KBM-7 (cell line): Measurements from ENCODE around the gene PGBD5.

Source experiments
- DNase-seq: peaks from one replicate; pipeline ENCODE4 v3.0.0-alpha.2; 2015
- in situ Hi-C: fragments of 300-500 bp; cut with MboI; formaldehyde crosslinking; loops from 2 replicates; pipeline ENCODE4 v1.14.3; 2020; ENCODE audit warnings: low sequenced_read_pairs, low pct_unique_long_range_greater_than_20kb, mixed read lengths

The PGBD5 gene

GRCh38 chr1:230401101-230401500, 25.0 kb downstream of the PGBD5 start:
- in situ Hi-C loops: no loop called here
- DNase-seq: no peak

DNA sequence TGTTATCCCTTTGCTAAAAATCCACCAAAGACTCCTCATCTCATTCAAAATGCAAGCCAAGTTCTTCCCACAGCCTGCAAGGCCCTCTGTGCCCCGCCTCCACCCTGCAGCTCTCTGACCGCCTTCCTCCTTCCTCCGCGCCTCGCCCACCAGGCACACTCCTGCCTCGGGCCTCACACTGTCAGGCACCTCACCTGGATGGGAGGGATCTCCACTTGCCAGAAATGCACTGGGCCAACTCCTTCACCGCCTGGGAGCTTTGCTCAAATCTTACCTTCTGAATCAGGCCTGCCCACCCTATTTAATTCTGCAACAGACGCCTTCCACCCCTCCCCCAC, 26.2 kb downstream of the PGBD5 start:
- in situ Hi-C loops: no loop called here
- no peak for DNase-seq

DNA sequence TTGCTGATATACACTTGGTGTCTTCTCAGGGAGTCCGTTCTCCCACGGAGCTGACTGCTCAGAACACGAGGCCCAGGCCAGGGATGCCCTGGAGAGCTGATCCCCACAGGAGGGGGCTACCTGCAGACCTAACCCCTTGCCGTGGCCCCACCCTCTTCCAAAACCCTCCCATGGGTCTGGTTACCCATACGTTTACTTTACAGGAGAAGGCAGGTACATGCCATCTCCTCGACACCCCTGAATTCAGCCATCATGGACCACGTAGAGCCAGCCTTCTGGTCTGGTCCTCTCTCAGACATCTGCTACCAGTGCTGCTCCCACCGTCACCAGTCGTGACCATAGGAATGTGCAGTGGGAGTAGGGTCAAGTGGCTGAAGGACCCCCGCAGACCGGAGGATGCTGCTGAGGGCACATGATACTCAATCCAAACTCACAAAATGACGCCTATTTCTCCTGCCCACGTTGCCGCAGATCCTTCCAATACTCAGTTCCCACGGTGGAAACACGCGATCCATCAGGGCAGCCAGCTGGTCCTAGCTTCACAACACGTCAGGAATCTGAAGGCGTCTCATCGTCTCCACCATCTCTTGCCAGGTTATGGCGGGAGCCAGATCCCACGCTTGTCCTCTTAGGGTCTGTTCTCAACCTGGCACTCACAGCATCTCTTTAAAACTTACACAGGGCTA, 26.7 kb downstream of the PGBD5 start:
- in situ Hi-C loops: no loop called here
- no peak for DNase-seq

DNA sequence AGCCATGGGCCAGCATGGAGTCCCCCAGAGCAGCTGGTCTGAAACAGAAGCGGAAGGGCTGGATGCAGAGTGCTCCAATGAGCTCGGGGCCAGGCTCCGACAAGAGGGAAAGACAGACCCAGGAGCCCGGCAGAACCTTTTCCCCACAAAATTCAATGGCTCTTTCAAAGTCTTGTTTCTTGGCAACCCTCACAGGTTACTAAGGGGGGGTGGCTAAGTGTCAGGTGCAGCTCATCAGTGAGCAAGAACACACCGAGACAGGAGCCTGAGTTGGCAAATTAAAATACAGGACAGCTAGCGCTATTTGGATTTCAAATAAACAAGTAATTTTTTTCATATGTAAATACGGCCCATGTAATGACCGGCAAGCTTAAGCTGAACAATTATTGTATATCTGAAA, 27.3 kb downstream of the PGBD5 start:
- in situ Hi-C loops: no loop called here
- no peak for DNase-seq

GRCh38 chr1:230396966-230397365, 29.2 kb downstream of the PGBD5 start:
- DNase-seq: no peak
- in situ Hi-C loops: no loop called here

DNA sequence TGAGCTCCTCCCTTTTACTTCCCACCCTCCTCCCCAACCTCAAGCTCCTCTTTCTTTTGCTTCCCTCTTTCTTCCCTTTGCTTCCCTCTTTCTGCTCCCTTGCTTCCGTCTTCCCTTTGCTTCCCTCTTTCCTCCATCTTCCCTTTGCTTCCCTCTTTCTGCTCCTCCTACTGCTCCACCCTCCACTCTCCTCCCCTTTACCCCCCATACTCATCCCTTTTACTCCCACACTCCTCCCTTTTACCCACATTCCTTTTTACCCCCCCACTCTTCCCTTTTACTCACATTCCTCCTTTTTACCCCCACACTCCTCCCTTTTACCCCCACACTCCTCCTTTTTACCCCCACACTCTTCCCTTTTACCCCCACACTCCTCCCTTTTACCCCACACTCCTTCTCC, 30.2 kb downstream of the PGBD5 start:
- in situ Hi-C loops: no loop called here
- DNase-seq: no peak

DNA sequence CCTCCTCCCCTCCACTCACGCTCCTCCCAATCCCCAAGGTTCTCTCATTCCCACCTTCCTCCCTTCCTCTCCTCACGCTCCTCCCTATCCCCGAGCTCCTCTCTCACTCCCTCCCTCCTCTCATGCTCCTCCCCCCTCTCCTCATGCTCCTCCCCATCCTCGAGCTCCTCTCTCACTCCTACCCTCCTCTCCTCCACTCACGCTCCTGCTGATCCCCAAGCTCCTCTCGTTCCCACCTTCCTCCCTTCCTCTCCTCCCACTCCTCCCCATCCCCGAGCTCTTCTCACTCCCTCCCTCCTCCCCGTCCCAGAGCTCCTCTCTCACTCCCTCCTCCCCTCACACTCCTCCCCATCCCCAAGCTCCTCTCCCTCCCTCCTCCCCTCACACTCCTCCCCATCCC, 31.4 kb downstream of the PGBD5 start:
- no peak for DNase-seq
- in situ Hi-C loops: no loop called here

GRCh38 chr1:230394134-230394533, 32.0 kb downstream of the PGBD5 start:
- in situ Hi-C loops: no loop called here
- no peak for DNase-seq

GRCh38 chr1:230393722-230394121, 32.4 kb downstream of the PGBD5 start:
- DNase-seq: no peak
- in situ Hi-C loops: no loop called here

- no peak for DNase-seq
These were observed 33.1 kb downstream of the PGBD5 start for GRCh38 chr1:230392920-230393521.

DNA sequence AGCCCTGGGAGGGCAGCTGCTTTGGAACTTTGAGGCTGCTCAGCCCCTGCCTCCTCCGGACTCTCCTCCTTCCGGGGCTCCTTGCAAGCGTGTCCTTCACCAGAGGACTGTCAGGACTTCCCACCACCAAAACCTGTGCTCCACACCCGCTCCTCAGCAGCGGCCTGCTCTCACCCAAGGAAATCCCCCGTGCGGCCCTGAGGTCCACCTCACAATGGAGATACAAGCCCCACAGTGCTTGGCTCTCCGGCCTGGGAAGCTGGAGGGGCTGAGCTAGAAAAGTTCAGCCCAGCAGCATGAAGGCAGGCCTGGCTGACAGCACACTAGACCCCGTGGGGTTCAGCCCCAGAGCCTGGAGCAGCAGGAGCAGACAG, 33.6 kb downstream of the PGBD5 start:
- in situ Hi-C loops: no loop called here
- DNase-seq: no peak

More at GRCh38 chr1:230392920-230393521, 33.1 kb downstream of the PGBD5 start:
- in situ Hi-C loops: no loop called here

GRCh38 chr1:230391776-230392535, 34.2 kb downstream of the PGBD5 start:
- no peak for DNase-seq
- in situ Hi-C loops: no loop called here

DNA sequence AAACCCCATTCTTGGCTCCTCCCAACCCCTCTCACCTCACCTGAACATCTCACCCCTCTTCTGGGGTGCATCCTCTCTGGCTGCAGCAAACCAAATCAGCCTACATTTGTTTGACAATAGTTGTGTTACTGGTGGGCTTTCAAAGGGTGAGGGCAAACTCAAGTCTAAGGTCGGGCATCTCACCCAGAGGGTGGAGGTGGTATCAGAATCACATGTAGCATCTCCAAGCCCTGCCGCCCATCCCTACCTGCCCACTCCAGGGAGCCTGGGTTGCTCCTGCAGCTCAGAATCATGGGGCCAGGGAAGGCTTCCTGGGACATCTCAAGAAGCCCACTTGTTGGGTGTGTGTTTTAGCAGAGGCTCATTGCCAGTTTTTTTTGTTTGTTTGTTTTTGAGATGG, 35.8 kb downstream of the PGBD5 start:
- in situ Hi-C loops: no loop called here
- DNase-seq: no peak

DNA sequence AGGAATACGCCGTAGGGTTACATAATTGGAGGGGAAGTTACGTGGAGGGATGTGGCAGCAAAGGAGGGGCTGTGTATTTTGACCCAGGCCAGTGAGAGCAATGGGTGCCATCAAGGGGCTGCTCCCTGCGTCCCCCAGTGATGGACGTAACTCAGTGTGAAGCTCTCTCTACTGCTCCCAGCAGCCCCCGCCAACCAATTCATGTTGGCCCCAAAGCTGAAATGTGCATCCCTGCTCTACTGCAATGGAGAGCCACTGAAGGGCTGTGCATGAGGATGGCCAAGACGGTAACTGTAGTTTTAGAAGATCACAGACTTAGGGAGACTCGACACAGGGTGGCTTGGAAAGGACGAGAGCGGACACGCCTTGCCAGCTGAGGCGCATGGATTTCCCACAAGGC, 38.3 kb downstream of the PGBD5 start:
- in situ Hi-C loops: no loop called here
- DNase-seq: no peak

DNA sequence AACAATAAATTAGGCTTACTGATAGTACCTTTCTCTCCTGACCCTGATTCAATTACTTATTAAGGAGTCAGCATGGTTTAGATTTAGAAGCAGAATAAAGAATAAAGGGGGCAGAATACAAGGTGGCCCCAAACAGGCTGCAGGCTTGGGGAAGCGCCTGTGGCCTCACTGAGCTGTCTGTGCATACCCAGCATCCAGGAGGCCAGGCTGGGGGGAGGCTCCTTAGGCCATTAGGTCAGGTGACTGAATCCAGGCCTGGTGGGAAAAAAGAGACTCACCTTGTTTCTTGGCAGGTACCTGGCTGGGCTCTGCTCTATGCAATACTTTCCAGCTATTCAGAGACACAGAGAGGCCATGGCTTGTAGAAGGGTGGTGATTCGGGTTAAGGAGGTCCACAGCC, 38.8 kb downstream of the PGBD5 start:
- in situ Hi-C loops: no loop called here
- no peak for DNase-seq

GRCh38 chr1:230386637-230387262, 39.4 kb downstream of the PGBD5 start:
- DNase-seq: no peak
- in situ Hi-C loops: no loop called here

- in situ Hi-C loops: no loop called here
- DNase-seq: no peak
These were observed 40.2 kb downstream of the PGBD5 start for GRCh38 chr1:230385930-230386329.

GRCh38 chr1:230385158-230385450, 41.0 kb downstream of the PGBD5 start:
- no peak for DNase-seq
- in situ Hi-C loops: no loop called here

DNA sequence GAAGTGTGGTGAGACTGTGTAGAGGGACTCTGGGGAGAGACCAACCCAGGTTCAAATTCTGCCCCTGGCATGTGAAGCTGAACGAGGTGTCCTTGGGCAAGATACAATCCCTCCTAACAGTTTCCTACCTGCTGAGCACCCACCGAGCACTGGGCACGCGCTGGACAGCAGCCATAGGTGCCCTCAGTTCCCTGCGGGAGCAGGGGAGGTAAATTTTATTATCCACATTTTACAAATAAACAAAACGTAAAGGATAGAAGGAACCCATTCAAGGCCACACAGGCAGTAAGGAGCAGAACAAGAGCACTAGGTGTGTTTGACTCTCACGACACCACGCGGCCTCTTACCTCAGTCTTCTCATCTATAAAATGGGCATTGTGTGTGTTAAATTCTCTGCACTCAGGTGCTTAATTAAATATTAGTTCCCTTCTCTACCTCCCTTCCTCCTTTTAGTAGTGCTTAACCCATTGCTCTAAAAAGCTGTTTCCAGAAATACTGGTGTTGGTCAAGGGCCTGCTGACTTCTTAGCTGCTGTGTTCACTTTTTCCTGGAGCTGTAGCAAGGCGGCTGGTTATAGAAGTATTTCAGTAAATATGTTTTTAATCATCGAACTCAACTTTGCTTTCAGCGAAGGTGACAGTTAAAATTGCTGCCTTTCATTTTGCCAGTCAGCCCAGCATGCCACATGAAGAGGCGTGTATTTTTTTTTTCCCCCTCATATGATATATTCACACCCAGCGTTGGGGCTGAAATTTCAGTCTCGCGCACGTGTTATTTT, 41.6 kb downstream of the PGBD5 start:
- DNase-seq: no peak
- in situ Hi-C loops: no loop called here

DNA sequence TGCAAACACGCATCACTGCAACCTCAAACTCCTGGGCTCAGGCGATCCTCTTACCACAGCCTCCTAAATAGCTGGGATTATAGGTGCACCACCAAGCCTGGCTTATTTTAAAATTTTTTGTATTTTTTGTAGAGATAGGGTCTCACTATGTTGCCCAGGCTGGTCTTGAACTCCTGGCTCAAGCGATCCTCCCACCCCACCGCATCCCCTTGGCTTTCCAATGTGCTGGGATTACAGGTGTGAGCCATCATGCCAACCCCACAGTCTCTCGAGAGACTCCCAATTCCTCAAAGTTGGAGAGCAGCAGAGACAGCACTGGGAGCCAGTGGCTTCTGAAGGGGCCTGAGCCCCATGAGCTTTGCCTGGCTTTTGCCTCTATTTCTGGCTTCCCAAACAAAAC, 42.7 kb downstream of the PGBD5 start:
- no peak for DNase-seq
- in situ Hi-C loops: no loop called here
